Naive thymus-derived CD8-positive, alpha-beta T cell (primary cell): ENCODE results near the gene SSX3. TPM values are rescaled to one million over a fixed set of nuclear protein-coding genes. Genes with fewer than 3 reads are reported as not detected.

ENCODE experiments used
- polyA plus RNA-seq, 3 donors: library from polyadenylated mRNA; unstranded; fragments of 300-500 nt; fragmentation: Illumina TruSeq; gene quantifications; one replicate each; pipeline ENCODE4 v1.2.3, GENCODE V29; 2021
- total RNA-seq, 8 experiments: library from RNA in 2 of 8; stranded (reverse) in 2 of 8; gene quantifications; one replicate each; pipeline ENCODE4 v1.2.3 and lab custom pipeline; 2021 to 2026

Gene SSX3
- total and polyA plus RNA-seq, 5 experiments from 2014 or later, result not detected

Other genes starting within 250 kb of the SSX3 start
- not detected for gene SPACA5B, start 226.1 kb downstream of the SSX3 start, total RNA-seq
- gene SPACA5B, start 226.1 kb downstream of the SSX3 start, polyA plus RNA-seq, result not detected
- not detected for gene SSX5, start 159.9 kb downstream of the SSX3 start, total RNA-seq
- not detected for gene SSX5, start 159.9 kb downstream of the SSX3 start, polyA plus RNA-seq
- not detected for gene SSX1, start 101.3 kb downstream of the SSX3 start, total RNA-seq
- not detected for gene SSX1, start 101.3 kb downstream of the SSX3 start, polyA plus RNA-seq
- not detected for gene SSX4, start 26.8 kb upstream of the SSX3 start, total RNA-seq
- not detected for gene SSX4, start 26.8 kb upstream of the SSX3 start, polyA plus RNA-seq
- not detected for gene SSX4B, start 55.3 kb upstream of the SSX3 start, total RNA-seq
- gene SSX4B, start 55.3 kb upstream of the SSX3 start, polyA plus RNA-seq, result not detected
- 10 to 100 TPM; 17.0 to 18.2 TPM for gene SLC38A5, start 113.6 kb upstream of the SSX3 start, total RNA-seq
- 10 to 100 TPM; 11.9 to 18.6 (median 14.0) TPM for gene SLC38A5, start 113.6 kb upstream of the SSX3 start, polyA plus RNA-seq
- gene FTSJ1, start 119.5 kb upstream of the SSX3 start, total RNA-seq, result 10 to 100 TPM; 50.6 to 53.0 TPM
- gene FTSJ1, start 119.5 kb upstream of the SSX3 start, polyA plus RNA-seq, result 10 to 100 TPM; 61.5 to 63.4 (median 62.3) TPM
- 10 to 100 TPM; 18.1 to 18.2 TPM for gene PORCN, start 152.3 kb upstream of the SSX3 start, total RNA-seq
- gene PORCN, start 152.3 kb upstream of the SSX3 start, polyA plus RNA-seq, result 10 to 100 TPM; 10.4 to 14.9 (median 12.9) TPM
- 10 to 100 TPM; 30.7 to 36.9 TPM for gene EBP, start 165.1 kb upstream of the SSX3 start, total RNA-seq
- gene EBP, start 165.1 kb upstream of the SSX3 start, polyA plus RNA-seq, result 10 to 100 TPM; 77.0 to 88.8 (median 85.2) TPM
- gene TBC1D25, start 183.0 kb upstream of the SSX3 start, total RNA-seq, result 10 to 100 TPM; 24.4 to 25.9 TPM
- gene TBC1D25, start 183.0 kb upstream of the SSX3 start, polyA plus RNA-seq, result 10 to 100 TPM; 14.3 to 19.3 (median 18.0) TPM
- gene RBM3, start 217.8 kb upstream of the SSX3 start, total RNA-seq, result 100 to 1,000 TPM; 204 to 209 TPM
- 100 to 1,000 TPM; 206 to 235 (median 235) TPM for gene RBM3, start 217.8 kb upstream of the SSX3 start, polyA plus RNA-seq
- 10 to 100 TPM; 49.5 to 51.5 TPM for gene WDR13, start 240.8 kb upstream of the SSX3 start, total RNA-seq
- 10 to 100 TPM; 32.2 to 45.5 (median 40.6) TPM for gene WDR13, start 240.8 kb upstream of the SSX3 start, polyA plus RNA-seq